HCT116 (cell line): ENCODE results near the gene ZNF3. TPM values are rescaled to one million over a fixed set of nuclear protein-coding genes. Genes with fewer than 3 reads are reported as not detected.

ENCODE experiments used
- ATAC-seq: fragments of 200-7000 bp; cut with Tn5 transposase; 2 replicates; pipeline ENCODE4 v1.9.1; 2020; ENCODE audit warnings: mild to moderate bottlenecking, moderate library complexity
- BruUV-seq: library from RNA; stranded (reverse); fragments of 400-500 nt; replicated peaks from 2 replicates; lab custom pipeline; 2021; lab: Mats Ljungman, UMichigan
- CTCF ChIA-PET: fragments of 300-600 bp; sonication (Branson Sonifier 250); formaldehyde crosslinking; loops from one replicate; lab custom pipeline; 2021; ENCODE audit warnings: antibody characterized with exemption; lab: Charles Lee
- POLR2A ChIA-PET: fragments of 300-600, 350-600 bp; sonication (Branson Sonifier 250); formaldehyde crosslinking; loops from one replicate; lab custom pipeline; 2021; ENCODE audit warnings: antibody characterized with exemption; lab: Charles Lee
- RAD21 ChIA-PET, 2 experiments: fragments of 300-600 bp; sonication (Branson Sonifier 250); formaldehyde crosslinking; loops; one replicate each; lab custom pipeline; 2023; ENCODE audit warnings: low total read pairs in 2 of 2; ENCODE audit not compliant: uncharacterized antibody in 2 of 2, unreplicated experiment in 2 of 2, low non-redundant PET in 1 of 2; lab: Charles Lee
- DNase-seq: peaks from one replicate; pipeline ENCODE4 v3.0.0-alpha.2; 2010; ENCODE audit warnings: low read depth, low spot score
- H2AFZ ChIP-seq: fragments of 200-600 bp; shearing (Covaris generic), sonication (generic); 2 replicates; pipeline ENCODE4 v1.6.1; 2017; ENCODE audit warnings: low read depth, mixed run types, mixed read lengths, antibody characterized with exemption, low read length; ENCODE audit not compliant: poor library complexity, severe bottlenecking
- H3K27ac ChIP-seq: 2 replicates; pipeline ENCODE4 v1.5.1; 2012; ENCODE audit warnings: low read depth, low read length
- H3K27me3 ChIP-seq: fragments of 200-600 bp; sonication (generic); 2 replicates; pipeline ENCODE4 v1.6.1; 2016; ENCODE audit warnings: mixed run types, low read length, mixed read lengths; ENCODE audit not compliant: insufficient read depth
- H3K36me3 ChIP-seq, 2 experiments: fragments of 200-500 bp in 1 of 2; fragments of 200-600 bp in 1 of 2; sonication (Bioruptor generic) in 1 of 2; sonication (generic) in 1 of 2; 2 replicates each; pipeline versions ENCODE4 v1.5.1 to v1.6.1; 2014 to 2016; ENCODE audit warnings: low read length in 2 of 2, inconsistent platforms in 1 of 2, mixed read lengths in 1 of 2, mixed run types in 1 of 2; ENCODE audit not compliant: insufficient read depth in 2 of 2, control insufficient read depth in 1 of 2
- H3K4me1 ChIP-seq, 2 experiments: fragments of 200-600 bp in 1 of 2; sonication (generic) in 1 of 2; 2 replicates each; pipeline versions ENCODE4 v1.5.1 to v1.6.1; 2012 to 2017; ENCODE audit warnings: low read length in 2 of 2, inconsistent platforms in 1 of 2, mild to moderate bottlenecking in 1 of 2, mixed read lengths in 1 of 2, mixed run types in 1 of 2, moderate library complexity in 1 of 2; ENCODE audit not compliant: insufficient read depth in 2 of 2, control insufficient read depth in 1 of 2
- H3K4me2 ChIP-seq: fragments of 200-600 bp; sonication (generic); 2 replicates; pipeline ENCODE4 v1.6.1; 2017; ENCODE audit warnings: mixed run types, low read length, mixed read lengths
- H3K4me3 ChIP-seq, 2 experiments: fragments of 200-600 bp in 1 of 2; sonication (generic) in 1 of 2; replicated peaks in 1 of 2; 2 replicates each; pipeline ENCODE4 v1.5.1; 2011 to 2016; ENCODE audit warnings: low read length in 2 of 2, control low read depth in 1 of 2, low read depth in 1 of 2, mild to moderate bottlenecking in 1 of 2, mixed read lengths in 1 of 2, mixed run types in 1 of 2
- H3K79me2 ChIP-seq: fragments of 200-600 bp; sonication (generic); 2 replicates; pipeline ENCODE4 v1.6.1; 2017; ENCODE audit warnings: mild to moderate bottlenecking, mixed run types, low read length, moderate library complexity, mixed read lengths; ENCODE audit not compliant: insufficient read depth
- H3K9ac ChIP-seq: fragments of 200-600 bp; sonication (generic); 2 replicates; pipeline ENCODE4 v1.6.1; 2016; ENCODE audit warnings: low read length, mixed read lengths
- H3K9me2 ChIP-seq: fragments of 200-600 bp; sonication (generic), shearing (Covaris generic); 2 replicates; pipeline ENCODE4 v1.6.1; 2017; ENCODE audit warnings: mixed run types, mild to moderate bottlenecking, moderate library complexity; ENCODE audit not compliant: insufficient read depth
- H3K9me3 ChIP-seq, 2 experiments: fragments of 200-500 bp in 1 of 2; fragments of 200-600 bp in 1 of 2; sonication (Bioruptor generic) in 1 of 2; sonication (generic) in 1 of 2; 2 replicates each; pipeline ENCODE4 v1.6.1; 2014 to 2017; ENCODE audit warnings: low read length in 2 of 2, mixed read lengths in 2 of 2, inconsistent platforms in 1 of 2, low read depth in 1 of 2, mild to moderate bottlenecking in 1 of 2, mixed run types in 1 of 2, moderate library complexity in 1 of 2; ENCODE audit not compliant: control insufficient read depth in 1 of 2, insufficient read depth in 1 of 2
- H4K20me1 ChIP-seq: fragments of 200-600 bp; sonication (generic), shearing (Covaris generic); 2 replicates; pipeline ENCODE4 v1.6.1; 2017; ENCODE audit warnings: mixed run types, mild to moderate bottlenecking, moderate library complexity; ENCODE audit not compliant: insufficient read depth
- ATF3 ChIP-seq: IDR thresholded peaks from 2 replicates; pipeline ENCODE4 v1.6.1; 2012
- CBX3 ChIP-seq: IDR thresholded peaks from 2 replicates; pipeline ENCODE4 v1.6.1; 2012; ENCODE audit warnings: low read depth
- EGR1 ChIP-seq: IDR thresholded peaks from 2 replicates; pipeline ENCODE4 v1.6.1; 2012; ENCODE audit warnings: low read depth
- EZH2 ChIP-seq: fragments of 200-600 bp; sonication (generic); IDR thresholded peaks from 2 replicates; pipeline ENCODE4 v1.6.1; 2017; ENCODE audit warnings: antibody characterized with exemption, mixed run types
- FOSL1 ChIP-seq: IDR thresholded peaks from 2 replicates; pipeline ENCODE4 v1.6.1; 2012; ENCODE audit warnings: low read depth
- SP1 ChIP-seq: IDR thresholded peaks from 2 replicates; pipeline ENCODE4 v1.6.1; 2012; ENCODE audit warnings: low read depth
- SRF ChIP-seq: IDR thresholded peaks from 2 replicates; pipeline ENCODE4 v1.6.1; 2012; ENCODE audit warnings: low read depth
- TCF7L2 ChIP-seq: IDR thresholded peaks from 2 replicates; pipeline ENCODE4 v1.7.0; 2011; ENCODE audit warnings: borderline replicate concordance, inconsistent platforms; ENCODE audit not compliant: insufficient read depth, insufficient read length; ENCODE audit errors: extremely low read depth
- YY1 ChIP-seq: IDR thresholded peaks from 2 replicates; pipeline ENCODE4 v1.6.1; 2011; ENCODE audit warnings: low read length, low read depth, moderate library complexity, mild to moderate bottlenecking; ENCODE audit not compliant: insufficient replicate concordance; ENCODE audit errors: extremely low read depth
- ZFX ChIP-seq: fragments of 450-650 bp; IDR thresholded peaks from 2 replicates; pipeline ENCODE4 v1.6.1; 2017
- ZNF274 ChIP-seq: fragments of 200-500 bp; sonication (Bioruptor generic); IDR thresholded peaks from 2 replicates; pipeline ENCODE4 v1.6.1; 2014; ENCODE audit warnings: mild to moderate bottlenecking, low read depth, low read length, inconsistent platforms
- intact Hi-C: fragments of 100-400 bp; cut with micrococcal nuclease; formaldehyde crosslinking; loops from 2 replicates; pipeline ENCODE4 v1.10.0; 2022
- total RNA-seq: library from RNA; stranded (reverse); gene quantifications from one replicate; pipeline ENCODE4 v1.2.1, GENCODE V29; 2021; ENCODE audit not compliant: unreplicated experiment

Gene ZNF3
- total RNA-seq, 1 experiment from 2014 or later = 28.2 TPM

GRCh38 chr7:100065452-100066186 lies 15.9 kb downstream of the ZNF3 start:
- Histone ChIP-seq H3K27me3 (no peaks in the 10 kb centered on the region), H2AFZ (no peak overlapping the region), H3K4me3 (no peak overlapping the region), H3K9me3 (peaks cover 5 to 6% of the 10 kb centered on the region in 2 experiments; a peak in 2 of 4 replicates), H4K20me1 (no peaks in the 10 kb centered on the region), H3K36me3 (peaks cover 11 to 17% of the 10 kb centered on the region in 2 experiments), H3K27ac (no peak overlapping the region), H3K79me2 (no peaks in the 10 kb centered on the region), H3K9me2 (no peaks in the 10 kb centered on the region), H3K4me2 (no peak overlapping the region), H3K4me1 (no peaks in the 10 kb centered on the region), H3K9ac (no peak overlapping the region)
- intact Hi-C loops = no loop called here
- CTCF ChIA-PET = no interaction called here
- TF ChIP-seq CBX3 (no peak), ATF3 (no peak), FOSL1 (no peak), TCF7L2 (no peak), ZFX (no peak), SP1 (no peak), YY1 (no peak), SRF (no peak), ZNF274 (no peak), EGR1 (no peak), EZH2 (no peak)
- DNase-seq (no peak), ATAC-seq (0 out of 2 replicates have a peak, but pooled peaks have one; percentile 16)
- RAD21 ChIA-PET = no interaction called here
- no TSS peak for BruUV-seq
- POLR2A ChIA-PET = no interaction called here
